Activated CD4-positive, CD25-positive, alpha-beta regulatory T cell treated with anti-CD3 and anti-CD28 coated beads, Interleukin-2, amount 50 U/mL, for 16 hours (primary cell): ENCODE results near the gene HSDL1.

Experiments
- DNase-seq: peaks from one replicate; pipeline ENCODE4 v3.0.0-alpha.2; 2020; ENCODE audit warnings: low read depth, low spot score

The HSDL1 gene

DNA sequence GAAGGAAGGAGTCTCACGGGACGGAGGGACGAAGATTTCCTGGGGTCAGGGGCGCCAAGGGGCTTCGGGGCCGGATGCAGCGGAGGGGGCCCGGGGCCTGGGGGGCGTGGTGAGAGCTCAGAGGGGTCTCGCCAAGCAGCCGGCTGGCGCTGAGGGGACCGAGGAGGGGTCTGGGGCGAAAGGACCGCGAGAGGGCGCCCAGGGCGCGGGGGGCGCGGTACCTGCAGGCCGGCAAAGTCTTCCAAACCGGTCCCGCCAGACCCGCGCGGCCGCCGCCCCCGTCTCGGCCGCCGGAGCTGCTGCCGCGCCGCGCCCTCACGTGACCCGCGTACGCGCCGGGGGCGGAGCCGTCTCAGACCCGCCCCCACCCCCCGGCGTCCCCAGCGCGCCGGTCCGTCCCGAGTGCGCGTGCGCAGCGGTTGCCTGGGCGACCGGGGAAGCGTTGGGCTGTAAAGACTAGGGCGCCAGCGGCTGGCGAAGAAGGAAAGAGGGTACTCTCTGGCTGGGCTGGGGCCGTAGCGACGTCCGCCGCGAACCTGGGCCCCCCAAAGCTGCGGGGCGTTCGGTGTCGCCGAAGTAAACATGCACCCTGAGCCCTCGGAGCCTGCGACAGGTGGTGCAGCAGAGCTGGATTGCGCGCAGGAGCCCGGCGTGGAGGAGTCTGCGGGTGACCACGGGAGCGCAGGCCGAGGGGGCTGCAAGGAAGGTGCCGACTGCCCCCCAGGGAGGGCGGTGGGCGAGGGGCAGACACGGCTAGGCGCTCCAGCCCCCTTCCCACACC, at the start of gene HSDL1, which contains the start of gene DNAAF1:
Gene HSDL1 (minus strand): TSS at position 319 of the 781 bp plus-strand sequence. CDS start 13,856 bp downstream, outside the sequence.
Gene DNAAF1 (plus strand): TSS at position 450 of the 781 bp plus-strand sequence. CDS start 133 bp downstream, at position 583.
- peak; percentile 91 for DNase-seq

DNA sequence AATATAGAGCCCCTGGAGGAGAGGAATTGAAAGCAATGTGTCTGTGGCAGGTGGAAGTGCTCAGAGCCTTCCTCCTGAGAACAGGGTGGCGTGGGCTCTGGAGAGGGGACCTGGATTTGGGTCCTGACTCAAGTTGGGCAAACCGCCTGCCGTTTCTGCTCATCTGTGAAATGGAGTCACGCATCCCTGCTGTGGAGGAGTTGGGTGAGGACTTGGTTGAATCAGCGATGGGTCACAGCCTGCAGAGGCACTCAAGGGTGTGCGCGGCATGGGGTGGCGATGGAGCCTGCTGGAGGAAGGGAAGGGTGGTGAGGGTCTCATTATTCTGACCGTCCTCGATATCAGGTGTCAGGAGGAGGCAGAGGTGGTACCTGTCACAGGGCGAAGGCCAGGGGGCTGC, 49.0 kb upstream of the HSDL1 start:
- DNase-seq: no peak

DNA sequence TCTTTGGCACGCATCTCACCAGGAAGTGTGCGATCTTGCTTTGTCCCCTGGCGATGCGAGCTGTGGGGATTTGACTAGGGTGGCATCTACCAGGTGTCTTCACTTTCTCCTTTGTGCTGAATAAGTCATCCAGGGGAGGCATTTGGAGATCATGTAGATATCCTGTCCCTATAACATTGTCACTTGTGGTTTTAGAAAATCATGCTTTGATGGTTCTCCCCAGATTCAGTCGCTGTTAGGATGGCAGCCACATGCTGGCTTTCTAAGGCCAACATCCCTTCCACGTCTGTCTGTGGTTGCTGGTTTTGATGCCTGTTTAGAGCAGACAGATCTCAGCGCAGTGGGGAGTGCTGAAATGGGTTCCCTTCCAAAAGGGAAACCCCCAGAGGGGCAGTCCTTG, 48.5 kb upstream of the HSDL1 start:
- DNase-seq: no peak

DNA sequence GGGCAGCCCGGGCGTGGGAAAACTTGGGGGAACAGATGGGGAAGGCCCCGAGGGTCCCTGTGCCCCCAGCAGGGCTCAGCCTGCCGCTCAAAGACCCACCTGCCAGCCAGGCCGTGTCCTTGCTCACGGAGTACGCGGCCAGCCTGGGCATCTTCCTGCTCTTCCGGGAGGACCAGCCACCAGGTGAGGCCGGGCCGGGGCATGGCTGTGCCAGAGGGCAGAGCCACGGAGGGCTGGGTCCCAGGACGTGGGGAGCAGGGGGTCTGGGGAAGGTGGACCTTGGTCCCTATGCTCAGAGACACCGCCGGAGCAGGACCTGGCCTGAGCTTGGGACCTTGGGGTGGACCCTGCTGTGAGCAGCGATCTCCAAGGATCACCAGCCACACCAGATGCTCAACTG, 46.5 kb upstream of the HSDL1 start:
- DNase-seq: no peak

DNA sequence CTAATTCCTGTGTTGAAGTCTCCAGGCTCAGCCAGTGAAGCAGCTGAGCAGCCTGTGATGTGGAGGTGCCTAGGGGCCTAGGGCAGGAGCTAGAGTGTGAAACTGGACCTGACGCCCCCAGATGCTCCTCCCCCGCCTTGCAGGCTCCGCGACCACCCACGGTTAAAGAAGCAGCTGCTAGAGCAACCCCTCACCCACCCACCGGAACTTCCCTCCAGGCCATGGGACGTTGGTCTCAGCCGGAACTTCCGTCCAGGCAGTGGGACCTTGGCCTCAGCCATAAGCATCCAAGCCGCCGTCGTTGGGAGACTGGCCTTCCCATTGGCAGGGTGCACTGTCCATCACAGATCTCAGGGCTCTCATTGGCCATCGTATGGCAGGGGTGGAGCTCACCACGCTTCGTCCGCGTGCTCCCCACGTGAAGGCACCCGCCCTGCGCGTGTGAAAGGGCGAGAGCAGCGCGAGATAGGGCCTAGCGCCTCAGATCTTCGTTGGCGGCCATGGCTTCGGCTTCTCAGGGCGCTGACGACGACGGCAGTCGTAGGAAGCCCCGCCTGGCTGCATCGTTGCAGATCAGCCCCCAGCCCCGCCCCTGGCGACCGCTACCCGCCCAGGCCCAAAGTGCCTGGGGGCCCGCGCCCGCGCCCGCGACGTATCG, 45.9 kb upstream of the HSDL1 start, which contains the start of gene ADAD2:
Gene ADAD2 (plus strand): TSS at position 427 of the 658 bp plus-strand sequence. CDS start 74 bp downstream, at position 501.
- DNase-seq: no peak

DNA sequence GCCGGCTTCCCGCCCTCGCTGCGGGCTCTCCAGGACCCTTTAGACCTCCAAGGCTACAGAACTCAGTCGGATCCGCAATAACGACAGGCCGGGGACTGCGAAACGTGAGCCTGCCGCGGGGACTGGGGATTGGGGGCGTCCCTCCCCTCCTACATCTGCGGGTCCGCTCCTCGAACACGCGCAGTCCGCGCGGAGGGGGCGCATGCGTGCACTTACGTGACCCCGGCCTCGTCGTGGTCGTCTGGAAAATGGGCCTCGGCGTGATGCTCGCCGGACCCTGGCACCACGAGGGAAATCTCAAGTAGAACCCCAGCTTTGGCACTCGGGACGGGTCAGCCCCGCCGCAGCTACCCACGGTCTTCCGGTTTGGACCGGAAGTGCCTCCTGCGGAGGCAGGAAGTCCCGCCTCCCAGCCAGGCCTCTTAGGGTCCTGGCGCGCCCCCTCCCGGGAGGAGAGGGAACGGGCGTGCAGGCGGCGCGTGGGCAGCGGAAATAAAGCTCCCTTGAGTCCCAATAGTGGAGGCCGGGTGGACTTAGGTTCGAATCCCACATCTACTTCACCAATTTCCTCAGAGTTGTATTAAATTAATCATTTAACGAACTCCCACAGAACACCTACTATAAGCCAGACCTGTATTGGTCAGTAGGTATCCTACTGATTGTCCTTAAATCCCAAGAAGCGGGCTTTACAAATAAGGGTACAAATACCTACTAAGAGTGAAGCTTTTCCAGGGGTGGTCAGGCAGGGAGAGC, 41.9 kb upstream of the HSDL1 start, which contains the start of gene TAF1C:
Gene TAF1C (minus strand): TSS at position 373 of the 753 bp plus-strand sequence. CDS start 2,069 bp downstream, outside the sequence.
- peak; percentile 79 for DNase-seq

DNA sequence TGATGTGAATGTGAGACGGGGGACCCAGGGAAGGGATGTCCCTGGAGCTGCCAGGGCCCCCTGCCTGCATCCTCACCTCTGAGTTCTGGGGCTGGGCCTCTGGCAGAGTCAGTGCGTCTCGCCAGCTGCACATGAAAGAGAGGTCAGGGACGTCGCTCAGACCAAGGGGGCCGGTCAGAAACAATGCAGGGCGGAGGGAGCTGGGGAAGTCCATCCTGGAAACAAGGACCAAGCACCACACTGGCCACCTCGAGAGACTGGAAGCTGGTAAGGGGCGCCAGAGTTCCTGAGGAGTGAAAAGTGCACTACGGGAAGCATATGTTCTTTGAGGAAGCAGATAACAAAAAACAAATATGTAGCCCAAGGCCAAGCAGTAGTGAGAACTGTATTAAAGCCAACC, 39.8 kb upstream of the HSDL1 start:
- DNase-seq: no peak

DNA sequence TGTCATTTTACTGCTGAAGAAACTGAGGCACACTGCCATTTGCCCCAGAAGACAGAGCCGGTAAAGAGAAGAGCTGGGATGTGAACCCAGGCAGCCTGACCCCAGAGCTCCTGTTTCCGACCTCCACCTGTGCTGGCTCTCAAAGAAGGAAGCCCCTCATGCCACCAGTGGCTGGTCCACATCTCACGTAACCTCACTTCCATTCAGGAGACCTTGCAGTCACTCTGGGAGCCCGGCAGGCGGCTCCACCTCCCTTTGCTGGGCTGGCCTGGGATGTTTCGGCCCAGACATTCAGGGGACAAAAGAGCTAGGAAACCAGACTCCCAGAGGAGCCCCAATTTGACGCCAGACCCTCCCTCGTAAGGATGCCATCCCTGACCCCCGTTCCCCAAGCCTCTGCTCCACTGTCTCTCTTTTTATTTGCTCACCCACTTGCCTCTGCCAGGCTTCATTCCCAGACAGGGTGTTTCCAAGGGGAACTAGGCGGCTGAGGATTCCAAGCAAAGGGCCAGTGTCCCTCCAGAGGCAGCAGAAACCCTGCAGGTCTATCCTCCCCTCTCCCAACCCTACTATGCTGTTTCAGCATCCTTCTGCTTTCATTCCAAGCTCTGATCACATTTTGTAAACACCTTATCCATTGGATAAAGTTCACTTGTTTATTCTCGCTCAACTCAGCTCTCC, 39.1 kb upstream of the HSDL1 start:
- DNase-seq: no peak

DNA sequence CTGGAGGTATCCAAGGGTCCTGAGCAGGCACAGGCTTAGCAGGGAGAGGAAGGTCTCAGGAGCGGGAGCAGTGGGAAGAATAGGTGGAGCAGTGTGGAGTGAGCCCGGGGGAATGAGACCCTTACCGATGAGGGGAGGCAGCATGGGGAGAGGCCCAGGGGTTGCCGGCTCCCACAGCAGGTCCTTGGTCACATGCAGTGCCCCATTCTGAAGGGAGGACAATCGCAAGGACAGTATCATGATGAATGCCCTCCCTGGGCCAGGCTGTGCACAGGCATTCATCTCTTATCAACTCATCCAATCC, 38.5 kb upstream of the HSDL1 start:
- DNase-seq: no peak

DNA sequence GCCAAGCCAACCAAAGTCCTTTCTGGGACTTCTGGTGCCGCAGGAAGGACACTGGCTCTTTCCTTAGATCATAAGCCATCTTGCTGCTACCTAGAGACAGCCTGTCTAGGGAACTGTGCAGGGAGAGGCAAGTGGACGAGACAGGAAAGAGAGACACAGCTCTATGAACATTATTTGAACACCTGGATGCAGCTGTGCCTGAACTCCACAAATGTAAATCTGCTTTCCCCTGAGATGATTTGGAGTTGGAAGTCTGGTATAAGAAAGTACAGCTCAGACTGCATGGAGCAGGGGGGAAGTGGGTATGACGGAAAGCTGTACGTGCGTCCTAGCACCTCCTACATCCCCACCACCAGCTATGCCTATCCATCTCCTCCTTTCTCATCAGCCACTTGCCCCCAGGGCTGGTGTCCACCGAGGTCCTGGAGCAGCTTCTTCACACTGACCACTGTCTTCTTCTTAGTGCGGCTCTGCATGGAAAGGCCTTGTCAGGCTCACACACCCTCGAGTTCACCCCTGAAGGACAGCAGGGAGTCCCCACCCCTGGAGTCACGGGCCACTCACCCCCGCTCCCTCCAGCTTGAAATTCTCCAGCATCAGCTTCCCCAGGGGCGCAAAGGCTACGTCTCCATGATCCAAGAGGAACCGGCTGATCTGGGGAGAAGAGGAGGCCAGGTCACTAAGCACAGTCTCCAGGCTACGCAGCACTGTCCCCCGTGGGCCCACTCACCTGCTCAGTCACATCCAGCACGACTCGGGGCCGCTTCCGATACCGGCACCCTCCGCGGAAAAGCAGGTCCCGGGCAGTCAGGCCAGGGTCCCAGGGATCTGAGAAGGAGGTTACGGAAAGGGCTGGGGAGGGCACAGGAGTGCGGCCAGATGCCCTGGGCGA, 37.9 kb upstream of the HSDL1 start:
- no peak for DNase-seq

DNA sequence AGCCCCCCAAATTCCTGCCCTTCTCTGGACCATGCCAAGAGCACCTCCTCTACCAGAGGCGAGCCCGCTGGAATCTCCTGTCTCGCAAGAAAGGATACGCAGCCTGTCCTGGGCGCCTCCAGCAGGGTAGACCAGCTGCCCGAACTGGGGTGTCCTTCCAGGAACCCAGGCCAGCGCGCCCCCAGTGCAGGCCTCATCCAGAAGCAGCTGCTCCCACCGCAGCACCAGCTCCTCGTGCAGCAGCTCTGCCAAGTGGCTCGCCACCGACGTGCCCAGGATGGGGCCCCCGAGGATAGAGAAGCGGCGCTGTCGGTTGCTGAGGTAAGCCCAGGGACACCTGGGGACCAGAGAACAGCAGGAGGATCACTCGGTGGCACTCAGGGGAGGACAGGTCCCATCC, 37.1 kb upstream of the HSDL1 start:
- DNase-seq: no peak

DNA sequence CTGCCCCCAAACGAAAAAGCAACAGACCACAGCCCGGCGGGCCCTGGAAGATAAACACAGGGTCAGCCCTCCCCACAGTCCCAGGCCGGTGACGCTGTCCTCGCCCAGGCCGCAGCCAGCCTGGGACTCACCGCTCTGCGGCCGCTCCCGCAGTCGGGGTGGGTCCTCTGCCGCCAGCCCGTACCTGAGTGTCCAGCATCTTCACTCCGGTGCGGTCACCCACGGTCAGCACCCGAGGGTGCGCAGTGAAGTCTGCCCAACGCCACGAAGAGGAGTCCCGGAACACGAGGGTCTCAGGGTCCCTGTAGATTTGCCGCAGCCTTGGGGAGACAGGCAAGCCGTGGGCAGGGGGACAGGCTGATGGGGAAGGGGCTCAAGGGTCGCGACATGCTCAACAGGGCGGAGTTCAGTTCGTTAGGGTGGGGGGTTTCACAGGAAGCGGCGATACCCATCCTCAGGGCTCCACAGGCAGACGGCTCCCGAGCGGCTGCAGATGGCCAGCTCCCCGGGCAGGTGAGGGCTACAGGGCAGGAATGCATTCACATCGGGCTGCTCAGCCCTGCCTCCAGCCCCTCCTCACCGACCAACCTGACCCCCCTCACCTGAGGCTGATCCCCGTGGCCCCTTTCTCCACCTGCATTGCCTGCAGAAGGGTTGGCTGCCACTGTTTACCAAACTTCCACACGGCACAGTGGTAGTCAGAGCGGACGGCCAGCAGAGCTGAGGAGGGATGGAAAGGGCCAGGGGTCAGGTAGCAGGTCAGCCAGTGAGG, 36.4 kb upstream of the HSDL1 start:
- DNase-seq: no peak

DNA sequence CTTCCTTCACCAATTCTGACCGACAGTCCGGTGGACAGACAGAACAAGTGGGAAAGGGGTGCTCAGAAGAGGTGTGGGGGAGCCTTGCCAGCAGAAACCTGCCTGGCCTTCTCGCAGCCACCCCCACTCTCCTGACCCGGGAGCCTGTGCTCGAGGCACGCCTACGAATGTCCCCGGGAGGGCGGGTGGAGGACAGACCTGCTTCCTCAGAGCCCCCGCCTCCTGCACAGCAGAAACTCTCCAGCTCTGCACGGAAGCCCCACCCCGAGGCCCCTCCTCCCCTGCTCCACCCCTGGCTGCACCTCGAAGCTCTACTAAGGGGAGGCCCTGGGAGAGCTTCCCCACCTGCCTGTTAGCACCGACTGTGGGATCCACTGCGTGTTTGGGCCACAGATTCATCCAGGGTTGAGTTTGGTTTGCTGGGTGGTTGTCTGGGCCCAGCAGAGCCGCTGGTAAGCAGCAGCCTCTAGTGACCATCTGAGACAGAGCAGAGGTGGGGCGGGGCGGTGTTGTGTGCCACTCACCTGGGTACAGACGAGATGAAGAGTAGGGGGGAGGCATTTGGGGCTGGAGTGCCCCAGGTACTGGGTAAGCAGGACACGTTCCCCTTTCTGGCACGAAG, 35.7 kb upstream of the HSDL1 start:
- DNase-seq: no peak

DNA sequence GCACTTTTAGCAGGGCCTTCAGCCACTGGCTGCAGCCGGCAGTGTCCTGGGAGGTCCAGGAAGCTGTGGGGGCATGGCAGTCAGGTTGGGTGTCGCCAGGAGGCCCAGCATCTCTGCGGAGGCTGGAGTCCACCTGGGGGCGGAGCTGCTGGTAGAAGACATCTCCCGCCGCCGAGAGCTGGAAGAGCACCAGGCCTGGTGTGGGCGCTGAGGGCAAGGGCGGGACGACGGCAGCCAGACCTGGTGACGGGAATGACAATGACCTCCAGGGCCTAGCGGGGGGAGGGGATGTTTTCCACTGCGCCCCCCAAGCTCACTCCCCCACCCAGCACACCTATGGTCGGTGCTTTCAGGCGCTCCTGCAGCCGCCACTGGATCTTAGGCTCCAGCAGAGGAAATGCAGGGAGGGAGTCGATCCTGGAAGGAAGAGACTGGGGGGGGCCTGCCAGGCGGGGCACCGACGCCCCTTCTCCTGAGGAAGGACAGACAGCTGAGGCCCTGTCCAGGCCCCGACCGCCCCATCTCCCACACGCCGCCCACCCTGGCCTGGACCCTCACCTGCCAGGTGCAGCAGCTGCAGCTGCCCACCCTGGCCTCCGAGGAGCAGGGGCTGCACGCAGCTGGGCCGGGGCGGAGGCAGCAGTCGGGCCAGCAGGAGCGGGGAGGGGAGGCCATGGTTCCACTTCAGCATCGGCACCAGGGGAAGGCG, 34.8 kb upstream of the HSDL1 start:
- DNase-seq: no peak

DNA sequence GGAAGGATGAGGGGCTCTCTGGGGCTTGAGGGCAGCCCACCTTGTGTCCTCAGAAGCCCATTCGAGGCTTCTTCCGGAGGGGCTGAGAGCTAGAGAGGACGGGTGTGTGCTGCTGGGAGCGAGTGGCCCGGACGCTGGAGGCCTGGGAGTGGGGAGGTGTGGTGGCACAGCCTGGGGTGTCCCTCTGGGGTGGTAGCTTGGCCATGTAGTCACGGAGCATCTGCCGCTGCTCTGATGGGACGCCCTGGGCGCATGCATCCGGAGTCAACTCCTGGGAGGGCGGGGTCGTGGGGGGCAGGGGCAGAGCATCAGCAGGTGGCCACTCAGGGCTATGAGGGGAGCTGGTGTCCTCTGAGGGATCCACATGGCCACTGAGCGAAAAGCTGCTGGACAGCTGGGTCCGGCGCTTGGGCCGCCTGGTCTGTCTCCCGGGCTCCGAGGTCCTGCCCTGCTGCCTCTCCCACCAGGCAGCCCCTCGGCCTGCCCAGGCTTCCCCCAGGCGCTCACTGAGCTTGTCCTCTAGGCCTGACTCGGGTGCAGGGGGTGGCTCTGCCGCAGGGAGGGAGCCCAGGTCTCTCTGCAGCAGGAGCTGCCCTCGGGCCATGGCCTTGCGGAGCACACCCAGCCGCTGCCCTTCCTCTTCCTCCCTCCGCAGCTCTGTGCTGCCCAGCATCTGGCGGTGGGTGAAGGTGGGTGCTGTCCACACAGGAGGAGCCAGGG, 34.1 kb upstream of the HSDL1 start:
- DNase-seq: no peak

DNA sequence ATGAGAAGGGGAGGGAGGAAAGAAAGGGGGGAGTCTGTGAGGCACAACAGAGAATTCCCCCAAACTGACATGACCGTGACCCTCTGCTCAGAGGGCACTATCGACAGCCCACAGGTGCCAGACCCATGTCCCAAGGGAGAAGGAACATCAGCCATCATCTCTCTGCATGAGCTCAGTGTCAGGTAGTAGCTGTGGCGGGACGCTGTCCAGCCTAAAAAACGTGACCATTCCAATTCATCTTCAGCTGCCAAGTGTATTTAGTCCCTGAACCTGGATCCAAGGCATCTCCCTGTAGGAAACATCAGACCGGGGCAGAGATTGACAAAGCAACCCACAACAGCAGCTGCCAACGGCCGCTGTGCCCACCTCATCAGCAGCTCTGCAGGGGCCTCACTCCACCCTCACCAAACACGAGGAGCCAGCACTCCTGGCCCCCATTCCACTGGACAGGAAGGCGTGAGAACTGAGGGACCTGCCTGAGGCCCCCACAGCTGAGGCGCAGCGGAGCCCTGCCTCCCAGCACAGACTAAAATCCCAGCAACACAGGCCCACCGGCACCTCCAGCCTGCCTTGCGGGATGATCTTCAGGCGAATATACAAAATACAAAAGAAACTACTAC, 33.3 kb upstream of the HSDL1 start:
- no peak for DNase-seq

DNA sequence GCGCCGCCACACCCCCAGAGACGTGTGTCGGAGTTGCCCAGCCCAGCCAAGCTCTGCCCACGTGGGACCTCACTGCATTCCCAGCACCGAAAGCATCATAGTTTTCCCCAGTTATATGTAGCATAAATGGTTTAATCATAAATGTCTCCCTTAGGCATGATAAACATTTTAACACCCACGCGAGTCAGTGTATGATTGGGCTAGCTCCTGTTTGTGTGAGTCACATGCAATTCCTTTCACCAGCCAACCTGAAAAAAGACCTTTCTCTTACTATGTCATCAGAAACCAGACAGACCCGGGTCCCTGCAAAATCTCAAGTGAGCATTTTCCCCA, 32.7 kb upstream of the HSDL1 start:
- DNase-seq: no peak
